GM19467 (cell line): ENCODE measurements around the gene SCD5.

Experiments
- ATAC-seq: cut with Tn5 transposase; IDR thresholded peaks from one replicate; pipeline ENCODE4 v1.9.1; 2021; ENCODE audit warnings: mild to moderate bottlenecking, moderate library complexity; ENCODE audit not compliant: unreplicated experiment

Gene SCD5

GRCh38 chr4:82797405-82798111, 1.0 kb downstream of the SCD5 start:
- ATAC-seq: no peak

GRCh38 chr4:82797040-82797404, 1.6 kb downstream of the SCD5 start:
- no peak for ATAC-seq

- no peak for ATAC-seq
Measured at GRCh38 chr4:82792912-82793649, 5.5 kb downstream of the SCD5 start.

GRCh38 chr4:82791179-82791578, 7.4 kb downstream of the SCD5 start:
- ATAC-seq: no peak

GRCh38 chr4:82790060-82790660, 8.4 kb downstream of the SCD5 start:
- ATAC-seq: no peak

- no peak for ATAC-seq
Measured at GRCh38 chr4:82789025-82789776, 9.4 kb downstream of the SCD5 start.

- ATAC-seq: no peak
Measured at GRCh38 chr4:82787342-82787741, 11.3 kb downstream of the SCD5 start.

- no peak for ATAC-seq
Measured at GRCh38 chr4:82786828-82787227, 11.8 kb downstream of the SCD5 start.

- ATAC-seq: no peak
Measured at GRCh38 chr4:82785611-82786400, 12.8 kb downstream of the SCD5 start.

- ATAC-seq: no peak
Measured at GRCh38 chr4:82784681-82785610, 13.7 kb downstream of the SCD5 start.

- no peak for ATAC-seq
Measured at GRCh38 chr4:82782626-82783345, 15.8 kb downstream of the SCD5 start.

- ATAC-seq: no peak
Measured at GRCh38 chr4:82780752-82781231, 17.8 kb downstream of the SCD5 start.

GRCh38 chr4:82780170-82780751, 18.3 kb downstream of the SCD5 start:
- ATAC-seq: no peak

- no peak for ATAC-seq
Measured at GRCh38 chr4:82779032-82779431, 19.6 kb downstream of the SCD5 start.

GRCh38 chr4:82777857-82778525, 20.6 kb downstream of the SCD5 start:
- ATAC-seq: no peak

GRCh38 chr4:82776925-82777542, 21.6 kb downstream of the SCD5 start:
- no peak for ATAC-seq

- no peak for ATAC-seq
Measured at GRCh38 chr4:82775243-82775642, 23.4 kb downstream of the SCD5 start.
